ENCODE data around the gene PPP1R15B.

PPP1R15B gene

DNA sequence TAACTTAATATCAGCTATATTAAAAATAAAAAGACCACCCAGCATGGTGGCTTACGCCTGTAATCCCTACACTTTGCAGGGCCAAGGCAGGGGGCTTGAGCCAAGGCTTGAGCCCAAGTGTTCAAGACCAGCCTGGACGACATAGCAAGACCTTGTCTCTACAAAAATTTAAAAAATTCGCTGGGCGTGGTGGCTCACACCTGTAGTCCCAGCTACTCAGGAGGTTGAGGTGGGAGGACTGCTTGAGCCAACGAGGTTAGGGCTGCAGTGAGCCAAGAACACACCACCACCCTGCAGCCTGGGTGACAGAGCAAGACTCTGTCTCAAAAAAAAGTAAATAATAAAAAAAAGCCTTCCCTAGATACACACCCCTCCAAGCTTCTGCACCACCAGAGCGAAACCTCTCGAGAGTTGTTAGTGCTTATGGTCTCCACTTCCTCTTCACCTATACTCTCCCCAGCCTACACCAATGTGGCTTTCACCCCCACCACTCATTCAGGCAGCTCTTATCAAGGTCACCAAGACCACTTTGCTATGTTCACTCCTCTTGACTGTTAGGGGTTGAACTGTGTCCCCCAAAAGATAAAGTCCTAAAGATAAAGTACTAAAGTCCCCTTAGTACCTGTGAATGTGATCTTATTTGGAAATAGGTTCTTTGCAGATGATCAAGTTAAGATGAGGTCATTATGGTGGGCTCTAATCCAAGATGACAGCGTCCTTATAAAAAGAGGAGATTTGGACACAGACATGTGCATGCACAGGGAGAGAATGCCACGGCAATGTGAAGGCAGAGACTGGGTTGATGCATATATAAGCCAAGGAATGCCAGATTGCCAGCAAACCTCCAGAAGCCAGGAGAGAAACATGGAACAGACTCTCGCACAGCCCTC is 6.8 kb upstream of the PPP1R15B start:
- peak; percentile 55 for DNase-seq (ENCODE audit: low spot score)
- TF ChIP-seq CTCF (IDR thresholded peaks at IDR 0.05; ENCODE audit: extremely low read depth, missing control alignments), result no peak

GRCh38 chr1:204417074-204417997 is 5.7 kb upstream of the PPP1R15B start:
- TF ChIP-seq CTCF (IDR thresholded peaks at IDR 0.05; ENCODE audit: extremely low read depth, missing control alignments), result no peak
- no peak for DNase-seq (ENCODE audit: low spot score)

DNA sequence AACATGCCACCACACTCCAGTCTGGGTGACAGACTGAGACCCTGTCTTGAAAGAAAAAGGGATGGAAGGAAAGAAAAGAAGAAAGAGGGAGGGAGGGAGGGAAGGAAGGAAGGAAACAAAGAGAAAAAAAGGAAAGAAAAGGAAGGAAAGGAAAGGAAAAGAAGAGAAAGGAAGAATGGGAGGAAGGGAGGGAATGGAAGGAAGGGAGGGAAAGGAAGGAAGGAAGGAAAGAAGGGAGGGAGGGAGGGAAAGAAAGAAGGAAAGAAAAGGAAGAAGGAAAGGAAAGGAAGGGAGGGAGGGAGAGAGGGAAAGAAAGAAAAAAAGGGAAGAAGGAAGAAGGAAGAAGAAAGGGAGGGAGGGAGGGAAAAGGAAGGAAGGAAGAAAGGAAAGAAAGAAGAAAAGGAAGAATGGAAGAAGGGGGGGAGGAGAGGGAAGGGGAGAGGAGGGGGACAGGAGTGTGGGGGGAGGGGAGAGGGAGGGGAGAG is 5.0 kb upstream of the PPP1R15B start:
- DNase-seq (ENCODE audit: low spot score), result no peak
- TF ChIP-seq CTCF (IDR thresholded peaks at IDR 0.05; ENCODE audit: extremely low read depth, missing control alignments), result no peak

- DNase-seq (ENCODE audit: low spot score), result no peak
- no peak for TF ChIP-seq CTCF (IDR thresholded peaks at IDR 0.05; ENCODE audit: extremely low read depth, missing control alignments)
Observed at GRCh38 chr1:204415351-204415750, 3.7 kb upstream of the PPP1R15B start.

DNA sequence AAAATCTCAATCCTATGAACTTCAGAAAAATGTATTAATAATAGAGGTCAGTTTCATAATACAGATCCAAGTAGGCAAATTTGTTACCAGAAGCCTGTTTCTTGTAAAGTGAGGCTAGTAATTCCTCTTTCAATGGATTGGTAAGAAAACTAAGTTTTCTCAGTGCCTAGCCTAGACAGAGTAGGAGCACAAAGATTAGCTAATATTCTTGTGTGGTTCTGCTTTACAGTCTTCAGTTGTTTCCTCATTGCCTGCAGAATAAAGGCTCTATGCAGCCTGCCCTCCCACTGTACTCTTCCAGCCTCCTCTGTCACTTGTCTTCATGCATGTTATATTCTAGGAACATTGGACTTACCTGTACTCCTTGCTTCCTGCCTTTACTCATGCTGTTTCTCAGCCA is 2.4 kb upstream of the PPP1R15B start:
- DNase-seq (ENCODE audit: low spot score), result no peak
- TF ChIP-seq CTCF (IDR thresholded peaks at IDR 0.05; ENCODE audit: extremely low read depth, missing control alignments), result no peak

DNA sequence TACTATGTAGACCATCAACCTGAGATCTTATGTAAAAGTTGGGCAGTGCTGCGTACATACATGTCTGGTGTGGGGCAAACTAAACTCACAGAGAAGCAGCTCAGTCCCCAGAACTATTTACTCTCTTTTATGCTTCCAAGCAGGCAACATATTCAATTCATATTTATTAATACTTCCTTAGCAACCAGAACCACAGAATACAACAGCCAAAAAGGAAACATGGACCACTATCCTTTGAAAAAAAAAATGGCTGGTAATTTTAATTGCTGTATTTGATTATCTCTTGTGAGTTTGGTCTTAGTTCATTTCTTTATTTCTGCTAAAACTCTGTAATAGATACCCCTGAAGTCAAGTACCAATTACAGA is 1.5 kb upstream of the PPP1R15B start:
- DNase-seq (ENCODE audit: low spot score), result no peak
- no peak for TF ChIP-seq CTCF (IDR thresholded peaks at IDR 0.05; ENCODE audit: extremely low read depth, missing control alignments)
